NCI-H774 (cell line): Measurements from ENCODE around the gene ADAMTS3.
"Not testable (repeated sequence)": the region's sequence is repeated elsewhere in the genome, so short reads cannot be mapped to it uniquely, and the experiment has no call there.

Experiments
- DNase-seq: peaks from one replicate; lab custom pipeline; 2025; lab: John Stamatoyannopoulos, UW

ADAMTS3 gene

DNA sequence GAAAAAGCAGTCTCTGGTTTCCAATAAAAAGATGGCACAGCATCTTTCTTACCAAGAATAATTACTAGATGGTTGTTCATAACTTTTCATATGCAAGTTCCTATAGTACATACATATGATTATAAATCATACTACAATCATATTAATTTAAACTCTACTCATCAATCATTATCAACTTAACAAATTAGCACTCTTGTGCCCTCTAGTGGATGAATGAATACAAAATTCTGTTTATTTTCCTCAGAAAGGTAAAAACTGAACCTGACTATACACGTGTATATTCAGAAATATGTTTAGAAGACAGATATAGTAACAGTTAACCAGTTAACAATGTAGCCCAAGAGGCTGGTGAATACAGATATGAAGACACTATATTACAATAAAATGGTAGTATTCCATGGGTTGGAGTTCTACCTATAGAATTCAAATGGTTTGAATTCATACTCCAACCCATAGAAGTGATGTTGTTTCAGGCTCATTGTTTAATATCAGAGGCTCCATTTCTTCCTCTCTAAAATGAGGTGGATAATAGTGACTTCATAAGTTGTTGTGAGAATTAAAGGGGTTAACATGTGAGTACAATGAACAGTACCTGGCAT lies 100.0 kb downstream of the ADAMTS3 start:
- DNase-seq, result no peak

GRCh38 chr4:72467633-72468032 lies 101.4 kb downstream of the ADAMTS3 start:
- DNase-seq, result no peak

GRCh38 chr4:72463724-72464123 lies 105.3 kb downstream of the ADAMTS3 start:
- no peak for DNase-seq

DNA sequence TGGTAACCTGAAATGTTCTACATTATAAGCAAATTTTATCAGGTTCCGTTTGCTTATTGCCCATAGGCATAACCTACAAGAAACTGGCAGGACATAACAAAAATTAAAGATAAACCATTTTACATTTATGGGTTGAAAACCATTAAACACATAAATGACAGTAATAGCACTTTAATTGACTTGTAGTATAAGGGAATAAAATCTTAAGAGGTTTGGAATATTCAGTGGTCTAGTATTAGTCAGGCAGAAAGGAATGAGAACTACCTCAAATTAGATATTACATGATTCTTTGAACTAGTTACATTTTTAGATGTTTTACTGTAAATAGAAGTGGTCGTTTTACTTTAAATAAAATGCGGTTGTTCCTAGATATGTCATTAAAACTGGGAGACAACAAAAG lies 111.9 kb downstream of the ADAMTS3 start:
- no peak for DNase-seq

DNA sequence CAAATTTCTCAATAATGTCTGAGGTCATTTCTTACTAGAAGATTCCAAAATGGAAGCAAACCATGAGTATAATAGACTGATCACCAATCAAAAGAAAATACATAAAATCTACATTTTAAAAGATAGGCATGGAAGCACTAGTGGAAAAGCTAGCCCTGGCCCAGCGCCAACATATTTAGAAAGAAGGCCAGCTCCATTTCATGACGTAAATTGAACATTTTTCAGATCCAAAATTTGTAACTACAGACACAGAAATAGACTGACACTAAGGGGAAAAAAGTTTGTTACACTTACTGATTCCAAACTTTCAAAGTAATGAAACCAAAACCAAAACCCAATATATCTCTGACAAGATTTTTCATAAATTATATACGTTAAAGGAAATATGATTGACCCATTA lies 117.7 kb downstream of the ADAMTS3 start:
- DNase-seq, result no peak

DNA sequence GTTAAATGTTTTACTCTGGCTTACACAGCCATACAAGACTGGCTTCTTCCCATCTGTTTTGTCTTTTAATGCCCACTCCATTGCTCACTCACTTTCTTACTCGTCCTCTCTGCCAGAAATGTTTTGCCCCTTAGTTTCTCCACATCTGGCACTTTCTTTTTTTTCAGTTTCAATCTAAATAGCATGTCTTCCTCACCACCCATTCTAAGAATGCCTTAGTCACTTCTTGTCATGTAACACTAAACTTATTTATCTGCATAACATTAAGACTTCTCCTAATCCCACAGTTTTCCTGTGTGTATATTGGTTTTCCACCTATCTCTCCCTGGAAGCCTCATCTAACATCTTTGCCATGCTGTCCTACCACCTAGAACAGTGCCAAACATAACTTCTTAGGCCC lies 119.3 kb downstream of the ADAMTS3 start:
- DNase-seq, result no peak

- DNase-seq, result no peak
Measured at GRCh38 chr4:72448231-72448630, 120.8 kb downstream of the ADAMTS3 start.

DNA sequence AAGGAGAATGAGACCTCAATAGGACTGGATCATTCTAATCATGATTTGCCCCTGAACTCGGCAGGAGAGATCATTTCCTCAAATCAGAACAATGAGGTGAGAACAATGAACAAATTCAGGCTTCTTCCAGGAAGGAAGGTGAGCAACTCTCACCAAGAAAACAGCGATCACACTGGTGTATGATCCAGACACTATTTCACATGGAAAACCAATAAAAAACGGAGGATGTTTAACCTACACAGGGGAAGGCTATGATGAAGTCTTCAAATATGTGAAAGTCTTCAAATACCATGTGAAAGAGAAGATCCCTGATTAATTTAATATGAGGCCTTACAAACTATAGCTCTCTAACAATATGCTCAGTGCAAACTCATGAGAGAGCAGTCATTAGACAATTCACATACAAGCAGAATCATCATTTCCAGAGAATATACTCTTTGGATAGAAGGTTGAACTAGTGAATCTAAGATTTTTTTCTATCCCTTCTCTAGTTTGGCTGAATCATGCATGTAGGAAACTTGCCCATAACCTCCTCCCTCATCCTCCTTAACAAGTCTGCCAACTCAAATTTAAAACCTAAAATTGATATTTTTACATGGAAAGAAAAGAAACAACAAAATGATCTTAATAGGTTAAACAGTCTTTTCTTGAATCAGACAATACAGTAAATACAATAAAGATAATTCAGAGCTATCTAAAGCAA lies 122.5 kb downstream of the ADAMTS3 start:
- no peak for DNase-seq

- DNase-seq, result no peak
Measured at GRCh38 chr4:72444092-72444491, 124.9 kb downstream of the ADAMTS3 start.

DNA sequence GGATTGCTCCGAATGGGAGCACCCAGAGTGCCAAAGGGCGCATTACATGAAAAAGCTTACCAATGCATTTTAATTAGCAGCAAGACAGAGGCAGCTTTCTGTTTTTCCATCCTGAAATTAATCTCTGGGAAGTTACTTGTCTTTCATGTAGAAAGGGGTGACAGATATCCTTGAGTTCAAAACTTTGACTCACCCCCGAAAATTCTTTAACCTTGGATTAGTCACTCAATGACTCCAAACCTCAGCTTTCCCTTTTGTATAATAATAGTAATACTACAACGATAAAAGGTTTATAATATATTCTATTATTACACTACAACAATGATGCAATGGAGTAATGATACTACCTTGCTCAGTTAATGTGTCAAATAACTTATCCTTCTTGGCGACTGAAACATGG lies 126.3 kb downstream of the ADAMTS3 start:
- DNase-seq, result no peak

- DNase-seq, result no peak
Measured at GRCh38 chr4:72442147-72442546, 126.9 kb downstream of the ADAMTS3 start.

GRCh38 chr4:72440386-72440785 lies 128.6 kb downstream of the ADAMTS3 start:
- no peak for DNase-seq

- DNase-seq, result no peak
Measured at GRCh38 chr4:72432975-72433374, 136.0 kb downstream of the ADAMTS3 start.

GRCh38 chr4:72432282-72432681 lies 136.7 kb downstream of the ADAMTS3 start:
- DNase-seq, result no peak

GRCh38 chr4:72430988-72431387 lies 138.0 kb downstream of the ADAMTS3 start:
- DNase-seq, result no peak

- DNase-seq, result no peak
Measured at GRCh38 chr4:72430050-72430449, 139.0 kb downstream of the ADAMTS3 start.

DNA sequence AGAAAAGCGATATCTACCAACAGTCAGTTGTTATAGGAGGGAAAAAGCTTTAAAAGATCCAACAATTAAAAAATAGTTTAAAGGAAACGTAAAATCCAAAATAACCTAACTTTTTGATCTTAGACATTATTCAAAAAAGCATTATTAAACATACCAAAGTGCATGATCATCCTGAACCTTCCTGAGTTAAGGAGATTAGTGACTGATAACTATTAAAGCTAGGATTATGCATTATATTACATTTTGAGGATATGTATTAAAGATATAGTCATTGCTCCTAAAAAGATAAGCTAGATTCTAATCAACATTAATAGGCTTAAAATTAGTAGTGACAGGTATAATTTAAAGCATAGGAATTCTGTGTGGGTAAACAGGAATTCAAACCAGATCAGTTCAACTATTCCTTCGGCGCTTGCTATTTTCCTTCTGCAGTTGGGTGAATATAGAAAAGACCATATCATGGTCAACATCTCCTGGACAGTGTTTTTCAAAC lies 139.6 kb downstream of the ADAMTS3 start:
- DNase-seq, result no peak

GRCh38 chr4:72427057-72427456 lies 142.0 kb downstream of the ADAMTS3 start:
- no peak for DNase-seq

DNA sequence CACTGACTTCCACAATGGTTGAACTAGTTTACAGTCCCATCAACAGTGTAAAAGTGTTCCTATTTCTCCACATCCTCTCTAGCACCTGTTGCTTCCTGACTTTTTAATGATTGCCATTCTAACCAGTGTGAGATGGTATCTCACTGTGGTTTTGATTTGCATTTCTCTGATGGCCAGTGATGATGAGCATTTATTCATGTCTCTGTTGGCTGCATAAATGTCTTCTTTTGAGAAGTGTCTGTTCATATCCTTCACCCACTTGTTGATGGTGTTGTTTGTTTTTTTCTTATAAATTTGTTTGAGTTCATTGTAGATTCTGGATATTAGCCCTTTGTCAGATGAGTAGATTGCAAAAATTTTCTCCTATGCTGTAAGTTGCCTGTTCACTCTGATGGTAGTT lies 143.1 kb downstream of the ADAMTS3 start:
- DNase-seq, result not testable (repeated sequence)

GRCh38 chr4:72424006-72424405 lies 145.0 kb downstream of the ADAMTS3 start:
- DNase-seq, result no peak

DNA sequence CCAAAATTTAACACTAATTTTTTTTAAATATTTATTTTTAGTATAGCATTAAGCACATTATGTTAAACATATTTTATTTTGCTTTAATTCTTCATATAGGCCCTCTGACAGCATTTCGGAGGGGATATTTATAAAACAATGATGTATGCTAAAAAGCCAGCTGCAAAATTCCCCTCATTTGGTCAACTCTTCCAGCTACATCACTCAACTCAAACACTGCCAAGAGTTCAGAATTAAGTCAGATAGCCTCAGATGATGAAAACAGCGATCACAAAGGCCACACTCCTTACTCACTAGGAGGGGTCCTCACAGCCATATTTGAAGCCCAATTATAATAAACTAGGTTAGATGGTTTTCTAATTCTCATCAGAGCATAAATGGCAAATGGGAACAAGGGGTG lies 146.6 kb downstream of the ADAMTS3 start:
- DNase-seq, result no peak

GRCh38 chr4:72418458-72418857 lies 150.6 kb downstream of the ADAMTS3 start:
- no peak for DNase-seq

DNA sequence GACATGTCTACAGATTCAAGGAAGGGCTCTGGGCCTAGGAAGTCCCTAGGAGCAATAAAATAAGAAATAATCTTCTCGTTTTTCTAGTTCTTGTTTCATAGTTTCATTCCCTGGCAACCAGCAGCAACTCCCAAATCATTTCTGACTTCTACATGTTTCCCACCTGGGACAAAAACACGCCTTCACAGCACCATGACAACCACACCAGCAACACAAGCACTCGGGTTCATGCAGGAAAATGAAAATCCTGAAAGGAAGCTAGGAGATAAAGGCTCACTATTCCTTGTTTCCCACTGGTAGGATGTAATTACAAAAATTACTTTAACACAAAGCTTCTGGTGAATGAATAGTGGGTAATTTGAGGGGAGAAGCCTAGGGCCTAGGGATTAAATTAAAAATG lies 158.9 kb downstream of the ADAMTS3 start:
- DNase-seq, result no peak

- no peak for DNase-seq
Measured at GRCh38 chr4:72408568-72408967, 160.5 kb downstream of the ADAMTS3 start.
